Measurements from ENCODE around the gene LDLRAP1.

LDLRAP1 gene

DNA sequence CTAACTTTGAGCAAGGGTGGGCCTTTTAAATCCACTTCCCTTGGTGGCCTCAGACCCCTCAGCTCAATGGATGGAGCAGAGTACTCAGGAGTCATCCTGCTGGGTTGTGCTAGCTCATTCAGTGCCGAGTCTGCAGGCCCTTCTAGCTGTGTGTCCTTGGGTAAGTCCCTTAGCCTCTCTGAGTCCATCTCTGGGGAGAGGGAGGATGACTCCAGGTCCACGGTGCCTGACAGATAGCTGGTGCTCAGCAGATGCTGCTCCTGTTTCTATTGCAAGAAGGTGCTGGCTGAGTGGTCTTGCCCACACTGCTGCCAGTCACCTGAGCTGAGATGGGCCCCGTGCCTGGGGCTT, 11.0 kb downstream of the LDLRAP1 start:
- TF ChIP-seq GABPA (IDR thresholded peaks at IDR 0.05; ENCODE audit: low read depth) (no peak), POLR2AphosphoS5 (IDR thresholded peaks at IDR 0.05; ENCODE audit: low read depth) (no peak), SPI1 (IDR thresholded peaks at IDR 0.05; ENCODE audit: borderline replicate concordance, low read depth) (no peak)
- TF ChIP-seq, protein P1, sequence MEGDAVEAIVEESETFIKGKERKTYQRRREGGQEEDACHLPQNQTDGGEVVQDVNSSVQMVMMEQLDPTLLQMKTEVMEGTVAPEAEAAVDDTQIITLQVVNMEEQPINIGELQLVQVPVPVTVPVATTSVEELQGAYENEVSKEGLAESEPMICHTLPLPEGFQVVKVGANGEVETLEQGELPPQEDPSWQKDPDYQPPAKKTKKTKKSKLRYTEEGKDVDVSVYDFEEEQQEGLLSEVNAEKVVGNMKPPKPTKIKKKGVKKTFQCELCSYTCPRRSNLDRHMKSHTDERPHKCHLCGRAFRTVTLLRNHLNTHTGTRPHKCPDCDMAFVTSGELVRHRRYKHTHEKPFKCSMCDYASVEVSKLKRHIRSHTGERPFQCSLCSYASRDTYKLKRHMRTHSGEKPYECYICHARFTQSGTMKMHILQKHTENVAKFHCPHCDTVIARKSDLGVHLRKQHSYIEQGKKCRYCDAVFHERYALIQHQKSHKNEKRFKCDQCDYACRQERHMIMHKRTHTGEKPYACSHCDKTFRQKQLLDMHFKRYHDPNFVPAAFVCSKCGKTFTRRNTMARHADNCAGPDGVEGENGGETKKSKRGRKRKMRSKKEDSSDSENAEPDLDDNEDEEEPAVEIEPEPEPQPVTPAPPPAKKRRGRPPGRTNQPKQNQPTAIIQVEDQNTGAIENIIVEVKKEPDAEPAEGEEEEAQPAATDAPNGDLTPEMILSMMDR (IDR thresholded peaks at IDR 0.05; ENCODE audit: insufficient read depth, low read length) = no peak
- TF ChIP-seq, protein P2, sequence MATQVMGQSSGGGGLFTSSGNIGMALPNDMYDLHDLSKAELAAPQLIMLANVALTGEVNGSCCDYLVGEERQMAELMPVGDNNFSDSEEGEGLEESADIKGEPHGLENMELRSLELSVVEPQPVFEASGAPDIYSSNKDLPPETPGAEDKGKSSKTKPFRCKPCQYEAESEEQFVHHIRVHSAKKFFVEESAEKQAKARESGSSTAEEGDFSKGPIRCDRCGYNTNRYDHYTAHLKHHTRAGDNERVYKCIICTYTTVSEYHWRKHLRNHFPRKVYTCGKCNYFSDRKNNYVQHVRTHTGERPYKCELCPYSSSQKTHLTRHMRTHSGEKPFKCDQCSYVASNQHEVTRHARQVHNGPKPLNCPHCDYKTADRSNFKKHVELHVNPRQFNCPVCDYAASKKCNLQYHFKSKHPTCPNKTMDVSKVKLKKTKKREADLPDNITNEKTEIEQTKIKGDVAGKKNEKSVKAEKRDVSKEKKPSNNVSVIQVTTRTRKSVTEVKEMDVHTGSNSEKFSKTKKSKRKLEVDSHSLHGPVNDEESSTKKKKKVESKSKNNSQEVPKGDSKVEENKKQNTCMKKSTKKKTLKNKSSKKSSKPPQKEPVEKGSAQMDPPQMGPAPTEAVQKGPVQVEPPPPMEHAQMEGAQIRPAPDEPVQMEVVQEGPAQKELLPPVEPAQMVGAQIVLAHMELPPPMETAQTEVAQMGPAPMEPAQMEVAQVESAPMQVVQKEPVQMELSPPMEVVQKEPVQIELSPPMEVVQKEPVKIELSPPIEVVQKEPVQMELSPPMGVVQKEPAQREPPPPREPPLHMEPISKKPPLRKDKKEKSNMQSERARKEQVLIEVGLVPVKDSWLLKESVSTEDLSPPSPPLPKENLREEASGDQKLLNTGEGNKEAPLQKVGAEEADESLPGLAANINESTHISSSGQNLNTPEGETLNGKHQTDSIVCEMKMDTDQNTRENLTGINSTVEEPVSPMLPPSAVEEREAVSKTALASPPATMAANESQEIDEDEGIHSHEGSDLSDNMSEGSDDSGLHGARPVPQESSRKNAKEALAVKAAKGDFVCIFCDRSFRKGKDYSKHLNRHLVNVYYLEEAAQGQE (IDR thresholded peaks at IDR 0.05; ENCODE audit: insufficient replicate concordance, low read depth) = no peak
- H3K27ac ChIP-seq (replicated peaks) = no peak overlapping the region
- no peaks in the 10 kb centered on the region for H3K27me3 ChIP-seq (ENCODE audit: insufficient read depth, poor library complexity, severe bottlenecking)
- DNase-seq (ENCODE audit: low read depth in 1 of 2, low spot score in 1 of 2) = no peak
- no peak overlapping the region for H3K4me3 ChIP-seq (replicated peaks; ENCODE audit: insufficient read depth, low read length)

DNA sequence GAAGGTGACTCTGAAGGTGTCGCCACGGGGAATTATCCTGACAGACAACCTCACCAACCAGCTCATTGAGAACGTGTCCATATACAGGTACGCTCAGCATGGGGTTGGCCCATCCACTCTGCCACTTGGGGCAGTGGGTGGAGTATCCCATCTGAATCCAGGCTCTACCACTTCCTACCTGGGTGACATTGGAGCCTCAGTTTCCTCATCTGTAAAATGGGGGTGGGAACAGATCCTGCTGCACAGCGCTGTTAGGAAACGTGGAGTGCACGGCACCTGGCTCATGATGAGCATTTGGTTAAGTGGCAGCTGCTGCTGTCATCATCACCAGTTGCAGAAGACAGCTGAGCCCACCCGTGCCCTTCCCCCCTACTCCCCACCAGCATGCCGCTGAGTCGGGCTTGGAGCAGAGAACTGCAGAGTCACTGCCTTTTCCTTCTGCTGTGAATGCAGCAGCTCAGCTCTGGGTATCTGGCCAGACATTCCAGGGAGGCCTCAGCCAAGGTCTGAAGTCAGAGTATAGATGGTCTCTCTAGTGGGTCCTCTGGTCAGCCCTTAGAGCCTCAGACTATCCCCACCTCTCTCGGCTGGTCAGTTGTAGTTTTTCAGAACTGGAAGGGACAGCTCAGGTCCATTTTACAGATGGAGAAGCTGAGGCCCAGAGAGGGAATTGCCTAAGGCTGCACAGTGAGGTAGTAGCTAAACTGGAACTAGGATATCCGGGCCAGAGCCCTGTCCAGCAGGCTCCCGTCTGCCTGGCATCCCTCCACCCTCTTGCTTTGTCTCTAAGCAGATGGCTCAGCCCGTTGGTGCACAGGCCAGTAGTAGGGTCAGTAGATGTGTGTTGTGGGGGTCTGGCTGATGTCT, 11.7 kb downstream of the LDLRAP1 start:
- H3K4me3 ChIP-seq (replicated peaks; ENCODE audit: insufficient read depth, low read length) = no peak overlapping the region
- no peak overlapping the region for H3K27ac ChIP-seq (replicated peaks)
- H3K27me3 ChIP-seq (ENCODE audit: insufficient read depth, poor library complexity, severe bottlenecking) = no peaks in the 10 kb centered on the region
- TF ChIP-seq SPI1 (IDR thresholded peaks at IDR 0.05; ENCODE audit: borderline replicate concordance, low read depth) (no peak), POLR2AphosphoS5 (IDR thresholded peaks at IDR 0.05; ENCODE audit: low read depth) (no peak), GABPA (IDR thresholded peaks at IDR 0.05; ENCODE audit: low read depth) (no peak)
- TF ChIP-seq, protein P1 (IDR thresholded peaks at IDR 0.05; ENCODE audit: insufficient read depth, low read length) = no peak
- TF ChIP-seq, protein P2 (IDR thresholded peaks at IDR 0.05; ENCODE audit: insufficient replicate concordance, low read depth) = no peak
- DNase-seq (ENCODE audit: low read depth in 1 of 2, low spot score in 1 of 2) = no peak

DNA sequence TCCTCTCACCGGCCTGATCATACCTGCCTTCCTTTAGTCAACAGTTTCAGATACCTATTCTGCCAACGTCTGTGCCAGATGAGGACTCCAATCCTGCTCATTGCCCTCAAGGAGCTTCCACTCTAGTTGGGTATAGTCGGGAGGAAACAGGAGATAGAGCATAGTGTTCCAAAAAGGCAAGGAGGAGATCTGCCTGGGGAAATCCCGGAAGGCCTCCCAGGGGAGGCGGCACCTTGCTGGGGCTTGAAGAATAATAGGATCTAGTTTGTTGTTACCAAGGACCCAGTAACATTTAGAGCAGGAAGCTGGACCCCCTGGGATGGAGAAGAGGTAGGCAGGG, 12.3 kb downstream of the LDLRAP1 start:
- DNase-seq (ENCODE audit: low read depth in 1 of 2, low spot score in 1 of 2) = no peak
- Histone ChIP-seq H3K4me3 (replicated peaks; ENCODE audit: insufficient read depth, low read length) (no peak overlapping the region), H3K27me3 (ENCODE audit: insufficient read depth, poor library complexity, severe bottlenecking) (no peaks in the 10 kb centered on the region), H3K27ac (replicated peaks) (no peak overlapping the region)
- TF ChIP-seq POLR2AphosphoS5 (IDR thresholded peaks at IDR 0.05; ENCODE audit: low read depth) (no peak), GABPA (IDR thresholded peaks at IDR 0.05; ENCODE audit: low read depth) (no peak), SPI1 (IDR thresholded peaks at IDR 0.05; ENCODE audit: borderline replicate concordance, low read depth) (no peak)
- TF ChIP-seq, protein P2 (IDR thresholded peaks at IDR 0.05; ENCODE audit: insufficient replicate concordance, low read depth) = no peak
- TF ChIP-seq, protein P1 (IDR thresholded peaks at IDR 0.05; ENCODE audit: insufficient read depth, low read length) = no peak

All from HL-60 (cell line).